Chondrocyte (in vitro differentiated cells): ENCODE data around the gene BRF1. TPM values are rescaled to one million over a fixed set of nuclear protein-coding genes. Genes with fewer than 3 reads are reported as not detected.

ENCODE experiments used
- DNase-seq: peaks from one replicate; pipeline ENCODE4 v3.0.0; 2021; ENCODE audit warnings: mixed read lengths, low spot score
- H3K27ac Mint-ChIP-seq: one replicate; pipeline ENCODE4 v1.8.0; 2021; ENCODE audit warnings: mild to moderate bottlenecking, moderate library complexity, mixed read lengths; ENCODE audit not compliant: unreplicated experiment
- H3K27me3 Mint-ChIP-seq: 2 replicates; pipeline ENCODE4 v1.8.0; 2021; ENCODE audit warnings: low read depth, mixed read lengths
- H3K36me3 Mint-ChIP-seq: 2 replicates; pipeline ENCODE4 v1.8.0; 2021; ENCODE audit warnings: low read depth, mixed read lengths
- H3K4me1 Mint-ChIP-seq: 2 replicates; pipeline ENCODE4 v1.8.0; 2021; ENCODE audit warnings: low read depth, mild to moderate bottlenecking, mixed read lengths
- H3K4me3 Mint-ChIP-seq: one replicate; pipeline ENCODE4 v1.8.0; 2021; ENCODE audit warnings: mild to moderate bottlenecking, moderate library complexity, mixed read lengths; ENCODE audit not compliant: unreplicated experiment
- H3K9me3 Mint-ChIP-seq: 2 replicates; pipeline ENCODE4 v1.8.0; 2021; ENCODE audit warnings: low read depth, mixed read lengths
- total RNA-seq: library from RNA; stranded (reverse); gene quantifications from 3 replicates; pipeline ENCODE4 v1.2.1, GENCODE V29; 2021
- TF ChIP-seq, protein P1 (sequence below): fragments of 200-600 bp; sonication (generic); IDR thresholded peaks from 2 replicates; pipeline ENCODE4 v1.5.0; 2021; ENCODE audit warnings: antibody characterized with exemption, mild to moderate bottlenecking, moderate library complexity

Gene BRF1
- total RNA-seq, 1 donor from 2014 or later, result 26.1 TPM

DNA sequence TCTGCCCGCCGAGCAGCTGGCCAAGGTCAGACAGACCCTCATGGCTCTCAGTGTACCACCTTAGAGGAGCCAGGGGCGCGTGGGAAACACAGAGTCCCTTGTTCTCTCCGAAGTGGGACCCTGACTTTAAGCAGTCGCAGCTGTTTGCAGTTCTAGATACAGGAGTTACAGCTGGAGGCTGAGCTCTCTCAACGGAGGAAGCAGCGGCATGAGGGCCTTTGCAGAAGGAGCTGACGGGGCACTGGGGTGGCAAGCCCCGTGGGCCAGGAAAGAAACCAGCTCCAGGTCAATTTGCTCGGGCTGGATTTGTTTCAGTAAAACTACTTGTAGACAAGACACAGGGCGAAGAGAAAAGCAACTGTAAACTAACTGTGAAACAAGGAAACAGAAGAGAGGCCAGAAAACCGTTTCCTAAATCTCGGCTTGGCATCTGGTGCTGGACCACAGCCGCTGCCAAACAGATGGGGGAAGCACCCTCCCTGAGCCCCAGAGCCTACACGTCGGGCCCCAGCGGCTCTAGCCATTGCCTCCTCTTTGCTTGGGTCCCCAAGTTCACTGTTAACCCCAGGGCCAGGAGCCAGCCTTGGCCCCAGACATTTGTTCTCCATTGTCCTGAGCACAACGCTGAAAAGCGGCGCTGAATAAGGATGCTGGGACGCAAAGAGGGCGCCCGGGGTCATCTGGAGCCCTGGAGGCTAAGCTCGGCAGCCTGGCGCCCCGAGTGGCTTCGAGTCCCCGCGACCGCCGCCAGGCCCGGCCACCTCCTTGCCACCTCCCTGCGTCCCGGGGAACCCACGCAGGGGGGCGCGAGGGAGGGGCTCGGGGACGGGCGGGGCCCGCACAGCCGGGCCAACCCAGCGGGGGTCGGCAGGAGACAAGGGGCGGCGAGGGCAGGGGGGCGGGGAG lies 12.8 kb upstream of the BRF1 start:
- H3K9me3 Mint-ChIP-seq, result no peaks in the 10 kb centered on the region
- TF ChIP-seq, protein P1, sequence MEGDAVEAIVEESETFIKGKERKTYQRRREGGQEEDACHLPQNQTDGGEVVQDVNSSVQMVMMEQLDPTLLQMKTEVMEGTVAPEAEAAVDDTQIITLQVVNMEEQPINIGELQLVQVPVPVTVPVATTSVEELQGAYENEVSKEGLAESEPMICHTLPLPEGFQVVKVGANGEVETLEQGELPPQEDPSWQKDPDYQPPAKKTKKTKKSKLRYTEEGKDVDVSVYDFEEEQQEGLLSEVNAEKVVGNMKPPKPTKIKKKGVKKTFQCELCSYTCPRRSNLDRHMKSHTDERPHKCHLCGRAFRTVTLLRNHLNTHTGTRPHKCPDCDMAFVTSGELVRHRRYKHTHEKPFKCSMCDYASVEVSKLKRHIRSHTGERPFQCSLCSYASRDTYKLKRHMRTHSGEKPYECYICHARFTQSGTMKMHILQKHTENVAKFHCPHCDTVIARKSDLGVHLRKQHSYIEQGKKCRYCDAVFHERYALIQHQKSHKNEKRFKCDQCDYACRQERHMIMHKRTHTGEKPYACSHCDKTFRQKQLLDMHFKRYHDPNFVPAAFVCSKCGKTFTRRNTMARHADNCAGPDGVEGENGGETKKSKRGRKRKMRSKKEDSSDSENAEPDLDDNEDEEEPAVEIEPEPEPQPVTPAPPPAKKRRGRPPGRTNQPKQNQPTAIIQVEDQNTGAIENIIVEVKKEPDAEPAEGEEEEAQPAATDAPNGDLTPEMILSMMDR, result no peak
- no peaks in the 10 kb centered on the region for H3K27me3 Mint-ChIP-seq
- H3K36me3 Mint-ChIP-seq, result no peaks in the 10 kb centered on the region
- H3K27ac Mint-ChIP-seq, result peak overlapping the region; percentile 9
- H3K4me1 Mint-ChIP-seq, result peaks cover 33% of the 10 kb centered on the region
- H3K4me3 Mint-ChIP-seq, result peak overlapping the region; percentile 68
- no peak for DNase-seq

DNA sequence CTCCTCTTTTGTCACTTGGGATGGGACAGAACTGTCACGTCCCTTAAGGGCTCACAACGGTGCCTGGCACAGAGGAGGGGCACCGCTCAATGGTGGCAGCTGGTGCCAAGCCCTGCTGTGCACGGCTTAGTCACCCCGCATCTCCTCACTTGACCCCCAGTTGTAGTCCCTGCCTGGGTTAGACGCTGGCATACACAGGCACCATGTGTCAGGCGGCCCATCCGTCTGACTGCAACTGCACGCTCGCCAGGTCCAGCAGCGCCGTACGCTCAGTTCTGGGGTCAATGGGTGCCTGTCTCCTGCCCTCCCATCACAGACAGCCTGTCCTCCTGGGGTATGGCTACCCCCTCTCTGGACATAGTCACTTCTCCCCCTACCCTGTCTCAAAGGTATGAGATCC lies 12.2 kb upstream of the BRF1 start:
- TF ChIP-seq, protein P1, result no peak
- Mint-ChIP-seq H3K4me1 (peaks cover 31% of the 10 kb centered on the region), H3K9me3 (no peaks in the 10 kb centered on the region), H3K36me3 (no peaks in the 10 kb centered on the region), H3K27ac (no peak overlapping the region), H3K27me3 (no peaks in the 10 kb centered on the region), H3K4me3 (peak overlapping the region; percentile 68)
- DNase-seq, result no peak

DNA sequence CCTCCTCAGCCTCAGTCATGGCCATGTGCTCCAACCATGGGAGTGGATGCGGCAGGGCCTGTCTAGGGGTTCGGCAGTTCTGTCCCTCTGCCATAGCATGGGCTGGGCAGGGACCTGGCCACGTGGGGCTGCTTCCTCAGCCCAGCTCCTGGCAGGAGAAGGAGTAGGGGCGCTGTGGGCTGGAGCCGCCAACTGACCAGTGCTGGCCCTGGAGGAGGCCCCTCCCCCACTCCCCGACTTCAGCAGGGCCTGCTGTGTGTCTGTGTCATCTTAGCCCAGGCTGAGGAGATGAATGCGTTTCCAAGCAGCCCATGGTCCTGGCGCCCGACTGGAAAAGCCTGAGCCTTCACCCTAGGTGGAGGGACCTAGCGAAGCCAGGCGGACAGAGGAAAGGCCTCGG lies 11.0 kb upstream of the BRF1 start:
- Mint-ChIP-seq H3K27me3 (no peaks in the 10 kb centered on the region), H3K9me3 (no peaks in the 10 kb centered on the region), H3K4me3 (no peak overlapping the region), H3K36me3 (no peaks in the 10 kb centered on the region), H3K27ac (no peak overlapping the region), H3K4me1 (peaks cover 20% of the 10 kb centered on the region)
- no peak for DNase-seq
- TF ChIP-seq, protein P1, result no peak

DNA sequence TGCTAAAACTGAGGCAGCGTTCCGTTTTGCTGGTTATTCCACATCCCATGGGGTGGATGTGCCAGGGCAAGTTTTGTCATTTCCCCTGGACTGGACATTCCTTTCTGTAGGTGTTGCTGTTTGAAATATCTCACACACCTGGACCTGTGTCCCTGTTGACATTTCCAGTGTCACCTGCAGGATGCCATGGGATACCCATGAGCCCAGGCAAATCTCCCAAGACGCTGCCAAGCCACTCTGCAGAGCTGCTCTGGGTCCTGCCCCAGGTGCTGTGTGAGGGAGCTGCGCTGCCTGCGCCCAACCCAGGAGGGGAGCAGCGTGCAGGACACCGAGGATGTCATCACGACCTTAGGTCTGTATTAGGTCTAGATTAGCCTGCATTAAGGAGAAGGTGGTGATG lies 8.6 kb upstream of the BRF1 start:
- H3K4me1 Mint-ChIP-seq, result peaks cover 5% of the 10 kb centered on the region
- no peaks in the 10 kb centered on the region for H3K27me3 Mint-ChIP-seq
- H3K27ac Mint-ChIP-seq, result no peak overlapping the region
- TF ChIP-seq, protein P1, result no peak
- no peak for DNase-seq
- H3K36me3 Mint-ChIP-seq, result no peaks in the 10 kb centered on the region
- no peak overlapping the region for H3K4me3 Mint-ChIP-seq
- no peaks in the 10 kb centered on the region for H3K9me3 Mint-ChIP-seq

DNA sequence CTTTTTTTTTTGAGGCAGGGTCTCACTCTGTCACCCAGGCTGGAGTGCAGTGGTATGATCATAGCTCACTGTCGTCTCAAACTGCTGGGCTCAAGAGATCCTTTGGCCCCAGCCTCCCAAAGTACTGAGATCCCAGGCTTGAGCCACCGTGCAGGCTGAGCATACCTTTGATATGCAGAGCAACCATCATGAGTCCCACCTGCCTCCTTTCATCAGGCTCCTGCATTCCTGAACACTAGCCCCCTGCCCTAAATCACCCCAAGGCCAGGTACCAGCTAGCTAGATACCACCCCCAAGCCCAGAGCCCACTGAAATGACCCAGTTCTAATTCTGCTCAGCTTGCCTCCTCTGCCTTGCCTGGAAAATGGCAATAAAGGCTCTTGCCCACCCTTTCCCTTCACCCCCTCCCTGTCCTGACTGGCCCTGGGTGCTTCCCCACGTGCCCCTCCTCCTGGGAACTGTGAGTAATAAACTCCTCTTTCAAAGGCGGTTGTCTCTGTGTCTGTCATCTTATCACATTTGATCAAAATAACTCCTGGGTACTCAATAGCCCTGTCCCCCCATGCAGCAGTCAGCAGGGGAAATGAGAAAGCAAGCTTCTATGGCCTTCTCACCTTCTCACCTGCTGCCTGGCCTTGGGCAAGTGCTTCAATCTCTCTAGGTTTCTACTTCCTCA lies 6.4 kb upstream of the BRF1 start:
- Mint-ChIP-seq H3K4me3 (no peak overlapping the region), H3K27ac (no peak overlapping the region), H3K36me3 (no peaks in the 10 kb centered on the region), H3K4me1 (no peaks in the 10 kb centered on the region), H3K27me3 (no peaks in the 10 kb centered on the region), H3K9me3 (no peaks in the 10 kb centered on the region)
- TF ChIP-seq, protein P1, result no peak
- DNase-seq, result no peak
